GM23338 (cell line): ENCODE results near the gene ZNF354C. TPM values are rescaled to one million over a fixed set of nuclear protein-coding genes. Genes with fewer than 3 reads are reported as not detected.

ENCODE experiments used
- ATAC-seq: fragments of 200-7000 bp; cut with Tn5 transposase; 3 replicates; pipeline ENCODE4 v1.9.1; 2020
- DNase-seq: peaks from one replicate; pipeline ENCODE4 v3.0.0-alpha.2; 2015; ENCODE audit warnings: low spot score
- H2AFZ ChIP-seq: fragments of 200-600 bp; sonication (generic); 2 replicates; pipeline ENCODE4 v1.8.0; 2016; ENCODE audit warnings: antibody characterized with exemption, mild to moderate bottlenecking, moderate library complexity
- H3F3A ChIP-seq: fragments of 200-600 bp; sonication (generic); replicated peaks from 2 replicates; pipeline ENCODE4 v1.8.0; 2017; ENCODE audit warnings: antibody characterized with exemption, mixed run types, low read depth
- H3K27ac ChIP-seq: fragments of 200-600 bp; sonication (generic); 2 replicates; pipeline ENCODE4 v1.6.1; 2016; ENCODE audit warnings: low read depth
- H3K27me3 ChIP-seq: fragments of 200-600 bp; sonication (generic); 2 replicates; pipeline ENCODE4 v1.8.0; 2016; ENCODE audit warnings: mild to moderate bottlenecking, mixed run types, moderate library complexity; ENCODE audit not compliant: insufficient read depth
- H3K36me3 ChIP-seq: fragments of 200-600 bp; sonication (generic); 2 replicates; pipeline ENCODE4 v1.8.0; 2016; ENCODE audit warnings: mild to moderate bottlenecking; ENCODE audit not compliant: insufficient read depth
- H3K4me1 ChIP-seq: fragments of 200-600 bp; sonication (generic); 2 replicates; pipeline ENCODE4 v1.8.0; 2016; ENCODE audit warnings: mild to moderate bottlenecking, moderate library complexity; ENCODE audit not compliant: insufficient read depth
- H3K4me2 ChIP-seq: fragments of 200-600 bp; sonication (generic); 2 replicates; pipeline ENCODE4 v1.7.1; 2017; ENCODE audit warnings: mixed run types
- H3K4me3 ChIP-seq: fragments of 200-600 bp; sonication (generic); 2 replicates; pipeline ENCODE4 v1.6.1; 2016; ENCODE audit warnings: mixed run types
- H3K79me2 ChIP-seq: fragments of 200-600 bp; sonication (generic); replicated peaks from 2 replicates; pipeline ENCODE4 v1.8.0; 2017; ENCODE audit warnings: mild to moderate bottlenecking; ENCODE audit not compliant: insufficient read depth
- H3K9me2 ChIP-seq: fragments of 200-600 bp; sonication (generic); 2 replicates; pipeline ENCODE4 v1.8.0; 2017; ENCODE audit not compliant: insufficient read depth
- H4K20me1 ChIP-seq: fragments of 200-600 bp; sonication (generic); replicated peaks from 2 replicates; pipeline ENCODE4 v1.8.0; 2017; ENCODE audit warnings: mild to moderate bottlenecking; ENCODE audit not compliant: insufficient read depth
- H3K27ac Mint-ChIP-seq: 2 replicates; pipeline ENCODE4 v1.8.0; 2020; ENCODE audit warnings: inconsistent platforms, mild to moderate bottlenecking, moderate library complexity, mixed read lengths
- H3K27me3 Mint-ChIP-seq: 3 replicates; pipeline ENCODE4 v1.8.0; 2022; ENCODE audit warnings: low read depth, mild to moderate bottlenecking, moderate library complexity, mixed read lengths, inconsistent platforms; ENCODE audit not compliant: insufficient read depth, poor library complexity
- H3K36me3 Mint-ChIP-seq: 3 replicates; pipeline ENCODE4 v1.8.0; 2021; ENCODE audit warnings: low read depth, mild to moderate bottlenecking, inconsistent platforms, moderate library complexity, mixed read lengths
- H3K4me1 Mint-ChIP-seq: 3 replicates; pipeline ENCODE4 v1.8.0; 2020; ENCODE audit warnings: mild to moderate bottlenecking, inconsistent platforms, mixed read lengths
- H3K4me3 Mint-ChIP-seq: 3 replicates; pipeline ENCODE4 v1.8.0; 2021; ENCODE audit warnings: moderate library complexity, mild to moderate bottlenecking, inconsistent platforms, mixed read lengths
- H3K9me3 Mint-ChIP-seq: 3 replicates; pipeline ENCODE4 v1.8.0; 2020; ENCODE audit warnings: moderate library complexity, mild to moderate bottlenecking, inconsistent platforms, mixed read lengths
- EZH2phosphoT487 ChIP-seq: fragments of 200-600 bp; sonication (generic); IDR thresholded peaks from one replicate; pipeline ENCODE4 v1.8.1; 2018; ENCODE audit warnings: antibody characterized with exemption; ENCODE audit not compliant: unreplicated experiment
- JUNB ChIP-seq: IDR thresholded peaks from one replicate; pipeline ENCODE4 v1.6.1; 2016; ENCODE audit warnings: antibody characterized with exemption; ENCODE audit not compliant: unreplicated experiment
- STAT1 ChIP-seq: IDR thresholded peaks from one replicate; pipeline ENCODE4 v1.6.1; 2016; ENCODE audit warnings: antibody characterized with exemption; ENCODE audit not compliant: unreplicated experiment
- ZNF114 ChIP-seq: fragments of 250-450 bp; sonication (Bioruptor Pico); IDR thresholded peaks from 2 replicates; pipeline ENCODE4 v1.5.0; 2020; ENCODE audit warnings: mild to moderate bottlenecking, moderate library complexity
- ZNF331 ChIP-seq: fragments of 250-450 bp; sonication (Bioruptor Pico); IDR thresholded peaks from 2 replicates; pipeline ENCODE4 v1.5.0; 2020; ENCODE audit warnings: low read depth, mild to moderate bottlenecking, moderate library complexity
- polyA plus RNA-seq: library from polyadenylated mRNA; unstranded; fragments of >200 nt; fragmentation: Nextera tagmentation; extraction: Ambion mirVana; gene quantifications from 2 replicates; pipeline ENCODE4 v1.2.1, GENCODE V29; 2016
- total RNA-seq: library from RNA; depleted of rRNA; stranded (reverse); fragments of >200 nt; shearing (Covaris generic); gene quantifications from 2 replicates; pipeline ENCODE4 v1.2.3, GENCODE V29; 2014
- TF ChIP-seq, protein P1 (sequence below), 2 experiments: fragments of 200-600 bp in 1 of 2; sonication (generic) in 1 of 2; conservative IDR thresholded peaks; 2 replicates each; pipeline versions ENCODE4 v1.5.1 to v1.6.1; 2016 to 2017; ENCODE audit warnings: antibody characterized with exemption in 2 of 2, low read depth in 2 of 2, mild to moderate bottlenecking in 2 of 2, moderate library complexity in 1 of 2
- TF ChIP-seq, protein P2 (sequence below): fragments of 250-450 bp; sonication (Bioruptor Pico); IDR thresholded peaks from 2 replicates; pipeline ENCODE4 v1.5.0; 2020; ENCODE audit warnings: mild to moderate bottlenecking, moderate library complexity

The ZNF354C gene
- total and polyA plus RNA-seq, 2 experiments from 2014 or later = 1.6 to 11.3 TPM

DNA sequence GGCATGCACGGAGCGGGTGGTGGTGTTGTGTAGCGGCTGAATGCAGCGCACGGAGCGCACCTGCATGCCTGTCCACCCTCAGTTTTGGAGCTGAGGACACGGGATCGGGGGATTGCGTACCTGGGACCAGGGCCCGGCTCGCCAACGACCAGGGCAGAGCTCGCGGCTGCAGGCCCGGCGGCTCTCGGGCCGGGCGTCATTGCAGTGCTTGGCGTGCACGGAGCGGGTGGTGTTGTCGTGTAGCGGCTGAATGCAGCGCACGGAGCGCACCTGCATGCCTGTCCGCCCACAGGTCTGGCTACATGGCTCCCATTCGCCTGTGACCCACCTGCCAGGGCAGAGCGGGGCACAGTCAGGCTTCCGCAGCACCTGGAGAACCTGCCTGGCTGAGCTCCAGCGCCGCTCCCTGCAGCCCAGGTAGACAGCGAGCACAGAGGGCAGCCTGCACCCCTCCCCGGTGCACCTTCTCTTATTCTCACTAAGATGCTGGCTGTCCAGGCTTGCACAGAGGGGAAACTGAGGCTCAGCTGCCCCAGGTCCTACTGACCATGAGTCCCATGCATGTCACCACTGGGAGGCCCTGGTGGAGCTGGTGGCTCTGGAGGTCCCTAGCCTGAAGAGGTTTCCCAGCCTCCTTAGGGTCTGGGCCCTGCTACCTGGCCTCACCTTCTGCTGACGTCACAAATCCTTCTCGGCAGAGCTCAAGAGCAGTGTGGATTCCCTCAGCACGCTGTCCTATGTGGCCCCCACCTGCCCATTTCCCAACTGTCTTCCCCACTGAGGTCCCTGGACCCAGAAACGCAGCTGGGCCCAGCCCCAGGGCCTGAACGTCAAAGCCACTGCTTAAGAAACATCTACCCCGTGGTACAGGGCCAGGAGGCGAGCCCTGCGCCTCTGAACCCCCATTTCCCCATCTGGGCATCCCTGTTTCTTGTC lies 64.9 kb downstream of the ZNF354C start (continued):
- TF ChIP-seq, protein P1, sequence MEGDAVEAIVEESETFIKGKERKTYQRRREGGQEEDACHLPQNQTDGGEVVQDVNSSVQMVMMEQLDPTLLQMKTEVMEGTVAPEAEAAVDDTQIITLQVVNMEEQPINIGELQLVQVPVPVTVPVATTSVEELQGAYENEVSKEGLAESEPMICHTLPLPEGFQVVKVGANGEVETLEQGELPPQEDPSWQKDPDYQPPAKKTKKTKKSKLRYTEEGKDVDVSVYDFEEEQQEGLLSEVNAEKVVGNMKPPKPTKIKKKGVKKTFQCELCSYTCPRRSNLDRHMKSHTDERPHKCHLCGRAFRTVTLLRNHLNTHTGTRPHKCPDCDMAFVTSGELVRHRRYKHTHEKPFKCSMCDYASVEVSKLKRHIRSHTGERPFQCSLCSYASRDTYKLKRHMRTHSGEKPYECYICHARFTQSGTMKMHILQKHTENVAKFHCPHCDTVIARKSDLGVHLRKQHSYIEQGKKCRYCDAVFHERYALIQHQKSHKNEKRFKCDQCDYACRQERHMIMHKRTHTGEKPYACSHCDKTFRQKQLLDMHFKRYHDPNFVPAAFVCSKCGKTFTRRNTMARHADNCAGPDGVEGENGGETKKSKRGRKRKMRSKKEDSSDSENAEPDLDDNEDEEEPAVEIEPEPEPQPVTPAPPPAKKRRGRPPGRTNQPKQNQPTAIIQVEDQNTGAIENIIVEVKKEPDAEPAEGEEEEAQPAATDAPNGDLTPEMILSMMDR (conservative IDR thresholded peaks at IDR 0.05; ENCODE audit: low read depth in 2 of 2) = no peak
- no peak for TF ChIP-seq JUNB
- TF ChIP-seq, protein P2, sequence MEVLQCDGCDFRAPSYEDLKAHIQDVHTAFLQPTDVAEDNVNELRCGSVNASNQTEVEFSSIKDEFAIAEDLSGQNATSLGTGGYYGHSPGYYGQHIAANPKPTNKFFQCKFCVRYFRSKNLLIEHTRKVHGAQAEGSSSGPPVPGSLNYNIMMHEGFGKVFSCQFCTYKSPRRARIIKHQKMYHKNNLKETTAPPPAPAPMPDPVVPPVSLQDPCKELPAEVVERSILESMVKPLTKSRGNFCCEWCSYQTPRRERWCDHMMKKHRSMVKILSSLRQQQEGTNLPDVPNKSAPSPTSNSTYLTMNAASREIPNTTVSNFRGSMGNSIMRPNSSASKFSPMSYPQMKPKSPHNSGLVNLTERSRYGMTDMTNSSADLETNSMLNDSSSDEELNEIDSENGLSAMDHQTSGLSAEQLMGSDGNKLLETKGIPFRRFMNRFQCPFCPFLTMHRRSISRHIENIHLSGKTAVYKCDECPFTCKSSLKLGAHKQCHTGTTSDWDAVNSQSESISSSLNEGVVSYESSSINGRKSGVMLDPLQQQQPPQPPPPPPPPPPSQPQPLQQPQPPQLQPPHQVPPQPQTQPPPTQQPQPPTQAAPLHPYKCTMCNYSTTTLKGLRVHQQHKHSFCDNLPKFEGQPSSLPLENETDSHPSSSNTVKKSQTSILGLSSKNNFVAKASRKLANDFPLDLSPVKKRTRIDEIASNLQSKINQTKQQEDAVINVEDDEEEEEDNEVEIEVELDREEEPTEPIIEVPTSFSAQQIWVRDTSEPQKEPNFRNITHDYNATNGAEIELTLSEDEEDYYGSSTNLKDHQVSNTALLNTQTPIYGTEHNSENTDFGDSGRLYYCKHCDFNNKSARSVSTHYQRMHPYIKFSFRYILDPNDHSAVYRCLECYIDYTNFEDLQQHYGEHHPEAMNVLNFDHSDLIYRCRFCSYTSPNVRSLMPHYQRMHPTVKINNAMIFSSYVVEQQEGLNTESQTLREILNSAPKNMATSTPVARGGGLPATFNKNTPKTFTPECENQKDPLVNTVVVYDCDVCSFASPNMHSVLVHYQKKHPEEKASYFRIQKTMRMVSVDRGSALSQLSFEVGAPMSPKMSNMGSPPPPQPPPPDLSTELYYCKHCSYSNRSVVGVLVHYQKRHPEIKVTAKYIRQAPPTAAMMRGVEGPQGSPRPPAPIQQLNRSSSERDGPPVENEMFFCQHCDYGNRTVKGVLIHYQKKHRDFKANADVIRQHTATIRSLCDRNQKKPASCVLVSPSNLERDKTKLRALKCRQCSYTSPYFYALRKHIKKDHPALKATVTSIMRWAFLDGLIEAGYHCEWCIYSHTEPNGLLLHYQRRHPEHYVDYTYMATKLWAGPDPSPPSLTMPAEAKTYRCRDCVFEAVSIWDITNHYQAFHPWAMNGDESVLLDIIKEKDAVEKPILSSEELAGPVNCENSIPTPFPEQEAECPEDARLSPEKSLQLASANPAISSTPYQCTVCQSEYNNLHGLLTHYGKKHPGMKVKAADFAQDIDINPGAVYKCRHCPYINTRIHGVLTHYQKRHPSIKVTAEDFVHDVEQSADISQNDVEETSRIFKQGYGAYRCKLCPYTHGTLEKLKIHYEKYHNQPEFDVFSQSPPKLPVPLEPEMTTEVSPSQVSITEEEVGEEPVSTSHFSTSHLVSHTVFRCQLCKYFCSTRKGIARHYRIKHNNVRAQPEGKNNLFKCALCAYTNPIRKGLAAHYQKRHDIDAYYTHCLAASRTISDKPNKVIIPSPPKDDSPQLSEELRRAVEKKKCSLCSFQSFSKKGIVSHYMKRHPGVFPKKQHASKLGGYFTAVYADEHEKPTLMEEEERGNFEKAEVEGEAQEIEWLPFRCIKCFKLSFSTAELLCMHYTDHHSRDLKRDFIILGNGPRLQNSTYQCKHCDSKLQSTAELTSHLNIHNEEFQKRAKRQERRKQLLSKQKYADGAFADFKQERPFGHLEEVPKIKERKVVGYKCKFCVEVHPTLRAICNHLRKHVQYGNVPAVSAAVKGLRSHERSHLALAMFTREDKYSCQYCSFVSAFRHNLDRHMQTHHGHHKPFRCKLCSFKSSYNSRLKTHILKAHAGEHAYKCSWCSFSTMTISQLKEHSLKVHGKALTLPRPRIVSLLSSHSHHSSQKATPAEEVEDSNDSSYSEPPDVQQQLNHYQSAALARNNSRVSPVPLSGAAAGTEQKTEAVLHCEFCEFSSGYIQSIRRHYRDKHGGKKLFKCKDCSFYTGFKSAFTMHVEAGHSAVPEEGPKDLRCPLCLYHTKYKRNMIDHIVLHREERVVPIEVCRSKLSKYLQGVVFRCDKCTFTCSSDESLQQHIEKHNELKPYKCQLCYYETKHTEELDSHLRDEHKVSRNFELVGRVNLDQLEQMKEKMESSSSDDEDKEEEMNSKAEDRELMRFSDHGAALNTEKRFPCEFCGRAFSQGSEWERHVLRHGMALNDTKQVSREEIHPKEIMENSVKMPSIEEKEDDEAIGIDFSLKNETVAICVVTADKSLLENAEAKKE (CRISPR knock-in tag) = no peak

DNA sequence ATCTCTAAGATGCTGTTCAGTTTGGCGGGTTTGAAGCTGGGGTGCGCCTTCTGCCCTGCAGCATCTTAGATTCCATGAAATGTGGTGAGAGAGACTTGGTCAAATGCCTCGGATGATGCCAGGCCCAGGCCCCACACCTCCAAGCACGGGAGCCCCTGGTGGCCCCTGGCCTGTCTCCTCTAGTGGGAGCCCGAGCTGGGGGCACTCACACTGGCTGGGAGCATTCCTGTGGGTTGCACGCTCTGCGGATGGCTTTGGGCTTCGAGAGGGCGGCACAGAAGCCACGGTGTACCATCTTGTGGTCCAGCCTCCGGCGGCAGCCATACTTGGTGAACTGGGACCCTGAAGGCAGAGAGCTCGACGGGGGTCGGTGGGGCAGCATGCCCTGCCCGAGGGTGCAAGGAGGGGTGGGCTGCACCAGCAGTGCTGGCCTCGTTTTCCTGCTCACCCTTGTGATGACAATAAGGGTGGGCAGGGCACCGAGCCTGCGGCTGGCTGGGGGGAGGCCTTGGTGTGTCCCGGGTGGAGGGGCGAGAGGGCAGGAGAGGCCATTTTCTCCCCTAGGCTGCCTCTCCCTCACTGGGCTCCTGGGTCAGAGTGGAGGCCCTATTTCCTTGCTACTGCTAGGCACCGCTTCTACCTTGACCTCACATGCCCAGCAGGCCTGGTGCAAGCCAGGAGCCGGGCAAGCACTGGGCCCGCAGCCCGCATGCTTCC lies 65.8 kb downstream of the ZNF354C start:
- Mint-ChIP-seq H3K27ac (no peak overlapping the region), H3K27me3 (peaks cover 7% of the 10 kb centered on the region), H3K9me3 (peaks cover 71% of the 10 kb centered on the region), H3K4me3 (no peak overlapping the region), H3K4me1 (no peaks in the 10 kb centered on the region), H3K36me3 (peaks cover 19% of the 10 kb centered on the region)
- Histone ChIP-seq H3F3A (no peaks in the 10 kb centered on the region), H3K9me2 (no peaks in the 10 kb centered on the region), H2AFZ (no peak overlapping the region), H3K27ac (no peak overlapping the region), H3K79me2 (no peaks in the 10 kb centered on the region), H3K4me1 (no peaks in the 10 kb centered on the region), H3K27me3 (no peaks in the 10 kb centered on the region), H4K20me1 (no peaks in the 10 kb centered on the region), H3K4me2 (no peak overlapping the region), H3K4me3 (no peak overlapping the region), H3K36me3 (no peaks in the 10 kb centered on the region)
- no peak for DNase-seq
- no peak for ATAC-seq
- TF ChIP-seq JUNB (no peak), EZH2phosphoT487 (no peak), ZNF331 (CRISPR knock-in tag) (no peak), STAT1 (no peak), ZNF114 (CRISPR knock-in tag) (no peak)
